ENCODE data around the gene NSL1. TPM values are rescaled to one million over a fixed set of nuclear protein-coding genes. Genes with fewer than 3 reads are reported as not detected.
"Not testable (repeated sequence)": the region's sequence is repeated elsewhere in the genome, so short reads cannot be mapped to it uniquely, and the experiment has no call there.

Gene NSL1
- polyA plus RNA-seq, 1 experiment, result 16.4 TPM

DNA sequence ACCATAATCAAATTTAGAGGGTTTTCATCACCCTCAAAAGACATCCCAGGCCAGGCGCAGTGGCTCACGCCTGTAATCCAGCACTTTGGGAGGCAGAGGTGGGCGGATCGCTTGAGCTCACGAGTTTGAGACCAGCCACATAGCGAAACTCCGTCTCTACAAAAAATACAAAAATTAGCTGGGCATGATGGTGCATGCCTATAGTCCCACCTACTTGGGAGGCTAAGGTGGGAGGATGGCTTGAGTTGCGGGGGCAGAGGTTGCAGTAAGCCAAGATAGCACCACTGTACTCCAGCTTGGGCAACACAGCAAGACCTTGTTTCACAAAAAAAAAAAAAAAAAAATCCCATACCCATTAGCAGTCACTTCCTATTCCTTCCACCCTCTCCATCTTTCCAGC, 58.5 kb downstream of the NSL1 start:
- H3K36me3 ChIP-seq (ENCODE audit: control insufficient read depth, insufficient read depth, low read length), result no peaks in the 10 kb centered on the region
- no peak overlapping the region for H3K4me3 ChIP-seq (ENCODE audit: low read depth, low read length)
- ChIA-PET CTCF (no interaction called here), POLR2A (no interaction called here)
- no peak for TF ChIP-seq CTCF (IDR thresholded peaks at IDR 0.05; ENCODE audit: insufficient read depth, low read depth, low read length)
- no peaks in the 10 kb centered on the region for H3K27me3 ChIP-seq (ENCODE audit: control insufficient read depth, insufficient read depth, low read length)
- DNase-seq (ENCODE audit: low read depth), result no peak

GRCh38 chr1:212731630-212732029, 59.9 kb downstream of the NSL1 start:
- no peak for TF ChIP-seq CTCF (IDR thresholded peaks at IDR 0.05; ENCODE audit: insufficient read depth, low read depth, low read length)
- no peaks in the 10 kb centered on the region for H3K36me3 ChIP-seq (ENCODE audit: control insufficient read depth, insufficient read depth, low read length)
- POLR2A ChIA-PET, result no interaction called here
- no peaks in the 10 kb centered on the region for H3K27me3 ChIP-seq (ENCODE audit: control insufficient read depth, insufficient read depth, low read length)
- H3K4me3 ChIP-seq (ENCODE audit: low read depth, low read length), result no peak overlapping the region
- CTCF ChIA-PET, result interaction anchor here (0.6 to 2.4 kb wide), 5 partner anchors 12 to 253 kb away, joined by 3 to 9 read pairs (median 3); no protein-coding TSS in a partner anchor
- no peak for DNase-seq (ENCODE audit: low read depth)

GRCh38 chr1:212728606-212729005, 63.0 kb downstream of the NSL1 start:
- ChIA-PET CTCF (no interaction called here), POLR2A (no interaction called here)
- Histone ChIP-seq H3K4me3 (ENCODE audit: low read depth, low read length) (no peak overlapping the region), H3K27me3 (ENCODE audit: control insufficient read depth, insufficient read depth, low read length) (no peaks in the 10 kb centered on the region), H3K36me3 (ENCODE audit: control insufficient read depth, insufficient read depth, low read length) (no peaks in the 10 kb centered on the region)
- no peak for TF ChIP-seq CTCF (IDR thresholded peaks at IDR 0.05; ENCODE audit: insufficient read depth, low read depth, low read length)
- no peak for DNase-seq (ENCODE audit: low read depth)

- ChIA-PET CTCF (interaction anchor here (1.0 to 2.0 kb wide), 2 partner anchors 22 to 62 kb away, joined by 3 to 5 read pairs; no protein-coding TSS in a partner anchor), POLR2A (no interaction called here)
- H3K27me3 ChIP-seq (ENCODE audit: control insufficient read depth, insufficient read depth, low read length), result no peaks in the 10 kb centered on the region
- H3K36me3 ChIP-seq (ENCODE audit: control insufficient read depth, insufficient read depth, low read length), result no peaks in the 10 kb centered on the region
- TF ChIP-seq CTCF (IDR thresholded peaks at IDR 0.05; ENCODE audit: insufficient read depth, low read depth, low read length), result no peak
- no peak for DNase-seq (ENCODE audit: low read depth)
- H3K4me3 ChIP-seq (ENCODE audit: low read depth, low read length), result no peak overlapping the region
Observed at GRCh38 chr1:212727386-212728181, 64.0 kb downstream of the NSL1 start.

GRCh38 chr1:212724679-212725078, 66.9 kb downstream of the NSL1 start:
- CTCF ChIA-PET, result not testable (repeated sequence)

More at GRCh38 chr1:212724679-212725078, 66.9 kb downstream of the NSL1 start:
- H3K36me3 ChIP-seq (ENCODE audit: control insufficient read depth, insufficient read depth, low read length); H3K4me3 ChIP-seq (ENCODE audit: low read depth, low read length); H3K27me3 ChIP-seq (ENCODE audit: control insufficient read depth, insufficient read depth, low read length); POLR2A ChIA-PET; DNase-seq (ENCODE audit: low read depth): not testable (repeated sequence)
